HepG2 (cell line): ENCODE measurements around the gene GCC1. TPM values are rescaled to one million over a fixed set of nuclear protein-coding genes. Genes with fewer than 3 reads are reported as not detected.

Experiments
- GPBP1L1 ChIP-seq: sonication (generic); formaldehyde crosslinking; IDR thresholded peaks from 2 replicates; pipeline ENCODE4 v1.5.0; 2020; ENCODE audit warnings: mild to moderate bottlenecking, missing genetic modification reagents
- ZSCAN29 ChIP-seq: sonication (generic); formaldehyde crosslinking; conservative IDR thresholded peaks from 2 replicates; pipeline ENCODE4 v1.4.0; 2020; ENCODE audit warnings: mild to moderate bottlenecking, missing genetic modification reagents
- polyA plus RNA-seq, 8 experiments: library from polyadenylated mRNA; depleted of rRNA in 3 of 8; stranded (reverse) in 7 of 8; unstranded in 1 of 8; fragments of >200 nt; fragmentation: Illumina TruSeq in 4 of 8; extraction: Trizol in 4 of 8; gene quantifications; 2 replicates each; pipeline versions ENCODE4 v1.2.1 to v1.2.3, GENCODE V29; 2011 to 2016; ENCODE audit warnings: low read depth in 4 of 8, missing spikeins in 1 of 8, mixed read lengths in 1 of 8; ENCODE audit not compliant: insufficient read depth in 1 of 8
- total RNA-seq, 5 experiments: library from RNA; depleted of rRNA; stranded (reverse); fragments of >200 nt; fragmentation: Illumina TruSeq; extraction: Trizol; gene quantifications; 2 replicates each; pipeline ENCODE4 v1.2.3, GENCODE V29; 2016; ENCODE audit warnings: low read depth in 1 of 5

The GCC1 gene
- total and polyA plus RNA-seq, 2 of the 13 experiments (the other 11 are each of a cell fraction or from before 2014, with no cell fraction given) = 2.5 to 15.3 TPM

GRCh38 chr7:127532151-127532550, 53.2 kb downstream of the GCC1 start (continued):
- TF ChIP-seq GPBP1L1 (CRISPR knock-in tag) (no peak), ZSCAN29 (CRISPR knock-in tag) (no peak)

Other genes with a start within 250 kb of the GCC1 start
- 12.7 and 13.7 TPM in 2 replicates for gene ZNF800, start 192.9 kb downstream of the GCC1 start, total RNA-seq (2016; rRNA removed; fragmentation: Illumina TruSeq; extraction: Trizol)
- 5.3 and 7.1 TPM in 2 replicates for gene ZNF800, start 192.9 kb downstream of the GCC1 start, polyA plus RNA-seq (2011; rRNA removed)
- gene ARF5, start 2.8 kb upstream of the GCC1 start, total RNA-seq (2016; rRNA removed; fragmentation: Illumina TruSeq; extraction: Trizol) = 91.4 and 109 TPM in 2 replicates
- gene ARF5, start 2.8 kb upstream of the GCC1 start, polyA plus RNA-seq (2011; rRNA removed) = 135 and 140 TPM in 2 replicates
- gene FSCN3, start 8.1 kb upstream of the GCC1 start, total RNA-seq (2016; rRNA removed; fragmentation: Illumina TruSeq; extraction: Trizol) = 0.24 TPM in 1 of 2 replicates, not detected in the other
- gene FSCN3, start 8.1 kb upstream of the GCC1 start, polyA plus RNA-seq (2011; rRNA removed) = 0.17 and 0.24 TPM in 2 replicates
- not detected in 2 replicates for gene PAX4, start 32.5 kb upstream of the GCC1 start, total RNA-seq (2016; rRNA removed; fragmentation: Illumina TruSeq; extraction: Trizol)
- gene PAX4, start 32.5 kb upstream of the GCC1 start, polyA plus RNA-seq (2011; rRNA removed) = not detected in 2 replicates
- 170 and 182 TPM in 2 replicates for gene SND1, start 66.6 kb upstream of the GCC1 start, total RNA-seq (2016; rRNA removed; fragmentation: Illumina TruSeq; extraction: Trizol)
- gene SND1, start 66.6 kb upstream of the GCC1 start, polyA plus RNA-seq (2011; rRNA removed) = 110 and 126 TPM in 2 replicates